ENCODE data around the gene STEAP2. TPM values are rescaled to one million over a fixed set of nuclear protein-coding genes. Genes with fewer than 3 reads are reported as not detected.

STEAP2 gene
- total RNA-seq, 4 donors from 2014 or later = 16.1 to 22.5 (median 19.3) TPM

DNA sequence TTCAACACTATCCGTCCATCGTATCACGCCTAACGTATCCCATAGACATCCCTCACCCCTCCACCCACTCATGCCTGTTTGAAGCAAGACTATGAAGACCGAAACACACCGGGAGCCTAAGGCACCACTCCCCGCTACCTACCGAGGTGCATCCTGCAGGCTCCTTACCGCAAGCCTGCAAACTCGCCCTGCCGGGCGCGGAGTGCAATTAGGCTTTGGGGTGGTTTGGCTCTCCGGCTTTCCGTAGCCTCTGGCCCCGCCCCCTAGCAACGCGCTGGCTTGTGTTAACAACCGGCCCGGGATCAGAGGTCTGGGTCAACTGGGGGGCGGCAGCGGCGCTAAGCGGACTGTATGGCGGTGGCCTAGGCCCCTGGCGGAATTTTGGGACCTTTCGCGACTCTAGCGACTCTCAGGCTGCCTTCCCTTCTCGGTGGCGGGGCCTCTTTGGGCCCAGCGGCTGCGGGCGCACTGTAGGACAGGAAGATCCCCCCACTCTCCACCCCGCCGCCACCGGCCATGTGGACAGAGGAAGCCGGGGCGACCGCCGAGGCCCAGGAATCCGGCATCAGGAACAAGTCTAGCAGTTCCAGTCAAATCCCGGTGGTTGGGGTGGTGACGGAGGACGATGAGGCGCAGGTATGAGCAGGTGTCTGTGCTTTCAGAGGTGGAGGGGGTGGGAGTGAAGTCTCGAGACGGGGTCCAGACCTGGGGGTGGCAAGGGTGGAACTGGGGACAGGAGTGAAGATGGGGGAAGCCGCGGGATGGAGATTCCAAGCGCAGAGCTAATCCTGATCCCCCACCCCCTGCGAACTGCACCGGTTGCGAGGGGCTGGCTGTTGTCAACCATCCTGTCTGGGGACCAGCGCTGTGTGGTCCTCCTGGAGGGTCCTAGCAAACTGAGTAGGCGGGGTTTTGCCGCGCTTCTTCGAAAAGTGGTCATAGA, 33.6 kb downstream of the STEAP2 start, which contains the start of gene CFAP69:
Gene CFAP69, plus strand, starts transcription at position 266 of the 943 bp plus-strand sequence. Its CDS starts 251 bp downstream, at position 517.
- H3K27ac ChIP-seq (replicated peaks in 1 of 4) = peak within 1 kb of the TSS; percentile 51 to 70 (median 64)
- whole genome bisulfite sequencing = 2% methylated on average over 44 of the region's 59 CpGs
- H3K9me3 ChIP-seq = no peaks in the 10 kb centered on the region
- peak within 1 kb of the TSS; percentile 74 to 89 (median 78) for H3K4me3 ChIP-seq
- no peaks in the 10 kb centered on the region for H3K36me3 ChIP-seq
- intact Hi-C loops (cut with DNase I) = loop anchor here (5.0 kb wide), 1 partner anchor 33 kb away; the partner anchor contains the start of gene STEAP2
- no peaks in the 10 kb centered on the region for H3K27me3 ChIP-seq
- TF ChIP-seq POLR2AphosphoS5 (IDR thresholded peaks at IDR 0.05) (peak; percentile 72 to 88), EP300 (IDR thresholded peaks at IDR 0.05) (no peak)
- TF ChIP-seq, protein P1, sequence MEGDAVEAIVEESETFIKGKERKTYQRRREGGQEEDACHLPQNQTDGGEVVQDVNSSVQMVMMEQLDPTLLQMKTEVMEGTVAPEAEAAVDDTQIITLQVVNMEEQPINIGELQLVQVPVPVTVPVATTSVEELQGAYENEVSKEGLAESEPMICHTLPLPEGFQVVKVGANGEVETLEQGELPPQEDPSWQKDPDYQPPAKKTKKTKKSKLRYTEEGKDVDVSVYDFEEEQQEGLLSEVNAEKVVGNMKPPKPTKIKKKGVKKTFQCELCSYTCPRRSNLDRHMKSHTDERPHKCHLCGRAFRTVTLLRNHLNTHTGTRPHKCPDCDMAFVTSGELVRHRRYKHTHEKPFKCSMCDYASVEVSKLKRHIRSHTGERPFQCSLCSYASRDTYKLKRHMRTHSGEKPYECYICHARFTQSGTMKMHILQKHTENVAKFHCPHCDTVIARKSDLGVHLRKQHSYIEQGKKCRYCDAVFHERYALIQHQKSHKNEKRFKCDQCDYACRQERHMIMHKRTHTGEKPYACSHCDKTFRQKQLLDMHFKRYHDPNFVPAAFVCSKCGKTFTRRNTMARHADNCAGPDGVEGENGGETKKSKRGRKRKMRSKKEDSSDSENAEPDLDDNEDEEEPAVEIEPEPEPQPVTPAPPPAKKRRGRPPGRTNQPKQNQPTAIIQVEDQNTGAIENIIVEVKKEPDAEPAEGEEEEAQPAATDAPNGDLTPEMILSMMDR (IDR thresholded peaks at IDR 0.05) = peak; percentile 18 to 48 (median 32)
- peak; percentile 96 for DNase-seq (ENCODE audit: extremely low spot score)
- H3K4me1 ChIP-seq = peaks cover 12 to 30% (median 20%) of the 10 kb centered on the region in 4 donors

DNA sequence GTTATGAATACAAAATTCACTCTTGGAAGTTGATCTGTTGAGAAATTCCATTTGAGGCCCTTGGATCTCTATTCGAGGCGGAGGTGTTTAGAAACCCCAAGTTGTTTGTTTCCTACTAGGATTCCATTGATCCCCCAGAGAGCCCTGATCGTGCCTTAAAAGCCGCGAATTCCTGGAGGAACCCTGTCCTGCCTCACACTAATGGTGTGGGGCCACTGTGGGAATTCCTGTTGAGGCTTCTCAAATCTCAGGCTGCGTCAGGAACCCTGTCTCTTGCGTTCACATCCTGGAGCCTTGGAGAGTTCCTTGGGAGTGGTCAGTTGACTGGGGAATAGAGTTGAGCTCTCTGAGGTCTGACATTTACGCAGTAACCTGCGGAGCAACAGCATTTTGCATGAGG, 34.6 kb downstream of the STEAP2 start:
- Histone ChIP-seq H3K9me3 (no peaks in the 10 kb centered on the region), H3K27me3 (no peaks in the 10 kb centered on the region), H3K4me3 (peak overlapping the region; percentile 74 to 89 (median 78)), H3K27ac (replicated peaks in 1 of 4) (no peak overlapping the region), H3K36me3 (no peaks in the 10 kb centered on the region), H3K4me1 (peaks cover 15 to 38% (median 25%) of the 10 kb centered on the region in 4 donors)
- intact Hi-C loops (cut with DNase I) = loop anchor here (5.0 kb wide), 1 partner anchor 34 kb away; the partner anchor contains the start of gene STEAP2
- no peak for TF ChIP-seq POLR2A (IDR thresholded peaks at IDR 0.05; ENCODE audit: low read depth)
- TF ChIP-seq, protein P1 (IDR thresholded peaks at IDR 0.05) = no peak
- peak in 1 of 2 donors; percentile 16 for TF ChIP-seq POLR2AphosphoS5 (IDR thresholded peaks at IDR 0.05)
- TF ChIP-seq EP300 (IDR thresholded peaks at IDR 0.05) = no peak
- DNase-seq (ENCODE audit: extremely low spot score) = no peak
- 41% methylated on average over 9 of the region's 9 CpGs for WGBS

DNA sequence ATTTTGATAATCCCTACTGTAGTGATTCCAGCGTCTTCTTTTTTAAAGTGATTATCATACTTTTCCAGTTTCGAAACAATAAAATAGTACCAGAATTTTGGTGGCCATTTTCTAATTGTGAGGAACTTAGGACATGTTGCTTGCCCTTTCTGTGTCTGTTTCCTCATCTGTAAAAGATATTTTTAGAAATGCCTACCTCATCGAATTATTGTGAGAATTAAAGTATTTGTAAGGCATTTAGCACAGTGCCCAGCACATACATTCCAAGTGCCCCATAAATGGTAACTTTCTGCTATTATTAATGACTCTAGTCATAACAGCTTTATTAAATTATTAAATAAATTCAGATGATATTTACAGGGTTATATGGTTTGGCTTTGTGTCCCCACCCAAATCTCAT, 37.2 kb downstream of the STEAP2 start:
- Histone ChIP-seq H3K9me3 (no peaks in the 10 kb centered on the region), H3K27me3 (no peaks in the 10 kb centered on the region), H3K36me3 (no peaks in the 10 kb centered on the region), H3K4me1 (peaks cover 15 to 43% (median 26%) of the 10 kb centered on the region in 4 donors), H3K27ac (replicated peaks in 1 of 4) (no peak overlapping the region), H3K4me3 (no peak overlapping the region)
- no peak for DNase-seq (ENCODE audit: extremely low spot score)
- no peak for TF ChIP-seq EP300 (IDR thresholded peaks at IDR 0.05)
- TF ChIP-seq POLR2AphosphoS5 (IDR thresholded peaks at IDR 0.05) = no peak
- TF ChIP-seq POLR2A (IDR thresholded peaks at IDR 0.05; ENCODE audit: low read depth) = no peak
- TF ChIP-seq, protein P1 (IDR thresholded peaks at IDR 0.05) = no peak
- intact Hi-C loops (cut with DNase I) = loop anchor here (5.0 kb wide), 1 partner anchor 36 kb away; the partner anchor contains the start of gene STEAP2
- 78% methylated on average over 3 of the region's 3 CpGs for WGBS

DNA sequence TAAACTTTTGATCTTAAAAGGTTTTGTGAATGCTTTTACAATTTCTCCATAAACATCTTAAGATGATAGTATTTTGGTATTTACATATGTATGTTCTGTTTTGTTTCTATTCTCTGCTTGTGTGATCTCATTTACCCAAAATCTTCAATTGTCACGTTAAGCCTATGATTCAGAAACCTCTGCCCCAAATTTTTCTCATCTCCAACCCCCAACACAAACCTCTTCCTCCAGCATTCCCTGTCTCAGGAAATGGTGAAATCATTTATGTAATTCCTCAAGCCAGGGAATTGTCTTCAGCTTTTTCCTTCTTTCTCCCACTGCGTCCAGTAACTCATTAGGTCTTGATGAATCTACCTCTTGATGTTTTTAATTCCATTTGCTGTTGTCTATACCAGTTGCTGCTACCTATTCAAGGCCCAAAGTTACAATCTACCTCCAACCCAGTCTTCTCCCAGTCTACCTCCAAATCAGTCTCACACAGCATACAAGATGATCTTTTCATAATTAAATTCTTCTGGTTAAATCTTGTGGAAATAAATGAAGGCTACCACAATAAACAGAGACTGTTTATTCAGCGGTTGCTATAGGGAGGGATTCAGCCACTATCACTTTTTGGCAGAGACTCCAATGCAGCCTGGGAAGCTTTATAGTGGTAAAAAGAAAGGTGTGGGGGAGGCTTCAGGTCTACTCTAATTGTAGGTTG, 39.2 kb downstream of the STEAP2 start:
- 35% methylated on average over 3 of the region's 3 CpGs for WGBS
- Histone ChIP-seq H3K9me3 (no peaks in the 10 kb centered on the region), H3K27me3 (no peaks in the 10 kb centered on the region), H3K27ac (replicated peaks in 1 of 4) (peak overlapping the region; percentile 27 to 47 (median 40)), H3K36me3 (no peaks in the 10 kb centered on the region), H3K4me1 (peaks cover 9 to 29% (median 16%) of the 10 kb centered on the region in 4 donors), H3K4me3 (no peak overlapping the region)
- intact Hi-C loops (cut with DNase I) = no loop called here
- DNase-seq (ENCODE audit: extremely low spot score) = no peak
- TF ChIP-seq POLR2A (IDR thresholded peaks at IDR 0.05; ENCODE audit: low read depth) (no peak), EP300 (IDR thresholded peaks at IDR 0.05) (no peak), POLR2AphosphoS5 (IDR thresholded peaks at IDR 0.05) (no peak)
- TF ChIP-seq, protein P1 (IDR thresholded peaks at IDR 0.05) = no peak

All from esophagus muscularis mucosa (tissue), 4 donors.